BLaER1 treated with 17β-estradiol and CSF1 and Interleukin-3, amounts not matched to agents 10 nM and 100 nM (cell line): ENCODE results near the gene F2RL3.
A peak's percentile ranks its signal among the peaks of the same experiment; 100 is the strongest.

ENCODE experiments used
- H3K27ac ChIP-seq, 11 experiments: shearing (Covaris generic); formaldehyde crosslinking; 2 replicates each; pipeline ENCODE4 v1.8.1; 2022
- H3K27me3 ChIP-seq, 11 experiments: shearing (Covaris generic); formaldehyde crosslinking; 2 replicates each; pipeline ENCODE4 v1.8.1; 2022
- H3K36me3 ChIP-seq, 11 experiments: shearing (Covaris generic); formaldehyde crosslinking; 2 replicates each; pipeline ENCODE4 v1.8.1; 2022
- H3K4me1 ChIP-seq, 10 experiments: shearing (Covaris generic); formaldehyde crosslinking; 2 replicates each; pipeline ENCODE4 v1.8.1; 2022
- H3K4me2 ChIP-seq, 11 experiments: shearing (Covaris generic); formaldehyde crosslinking; 2 replicates each; pipeline ENCODE4 v1.8.1; 2022
- H3K4me3 ChIP-seq, 10 experiments: shearing (Covaris generic); formaldehyde crosslinking; 2 replicates each; pipeline ENCODE4 v1.8.1; 2022
- H3K9ac ChIP-seq, 11 experiments: shearing (Covaris generic); formaldehyde crosslinking; 2 replicates each; pipeline ENCODE4 v1.8.1; 2022
- H3K9me3 ChIP-seq, 11 experiments: shearing (Covaris generic); formaldehyde crosslinking; replicated peaks in 1 of 11; 2 replicates each; pipeline ENCODE4 v1.8.1; 2022
- H4K20me1 ChIP-seq, 11 experiments: shearing (Covaris generic); formaldehyde crosslinking; 2 replicates each; pipeline ENCODE4 v1.8.1; 2022
- Cebpa-rat ChIP-seq, 11 experiments: shearing (Covaris generic); IDR thresholded peaks; 2 replicates each; pipeline ENCODE4 v1.8.1; 2022

Gene F2RL3

GRCh38 chr19:16897856-16898161 lies 9.0 kb downstream of the F2RL3 start:
- Histone ChIP-seq H3K36me3 (peaks cover 0 to 4% (median 0%) of the 10 kb centered on the region in 11 experiments; a peak in 1 of 22 replicates), H3K4me3 (peak overlapping the region; percentile 57 to 77 (median 66)), H3K4me1 (peaks cover 60 to 89% (median 78%) of the 10 kb centered on the region in 10 experiments), H3K9ac (peak overlapping the region; percentile 70 to 82 (median 77)), H4K20me1 (no peaks in the 10 kb centered on the region; a peak in 1 of 22 replicates), H3K27ac (peak overlapping the region; percentile 60 to 82 (median 75); a peak in 21 of 22 replicates), H3K27me3 (no peaks in the 10 kb centered on the region), H3K9me3 (no peaks in the 10 kb centered on the region), H3K4me2 (peak overlapping the region; percentile 86 to 99 (median 96))
- no peak for TF ChIP-seq Cebpa-rat (IDR thresholded peaks at IDR 0.05)

GRCh38 chr19:16898361-16899015 lies 9.7 kb downstream of the F2RL3 start:
- H3K4me1 ChIP-seq, result peaks cover 54 to 82% (median 72%) of the 10 kb centered on the region in 10 experiments
- no peaks in the 10 kb centered on the region for H4K20me1 ChIP-seq
- peaks cover 0 to 11% (median 0%) of the 10 kb centered on the region in 11 experiments; a peak in 3 of 22 replicates for H3K36me3 ChIP-seq
- H3K27me3 ChIP-seq, result no peaks in the 10 kb centered on the region
- peak overlapping the region in 7 of 10 experiments; percentile 64 to 77 (median 68); a peak in 7 of 20 replicates for H3K4me3 ChIP-seq
- peak overlapping the region in 9 of 11 experiments; percentile 0 to 82 (median 77); a peak in 8 of 22 replicates for H3K9ac ChIP-seq
- H3K4me2 ChIP-seq, result peak overlapping the region; percentile 86 to 99 (median 96)
- H3K27ac ChIP-seq, result peak overlapping the region in 6 of 11 experiments; percentile 71 to 82 (median 76); a peak in 10 of 22 replicates
- 0 out of 22 replicates have a peak, but pooled peaks of 1 of the 11 experiments have one; percentile 10 for TF ChIP-seq Cebpa-rat (IDR thresholded peaks at IDR 0.05)
- H3K9me3 ChIP-seq, result no peaks in the 10 kb centered on the region

- Histone ChIP-seq H3K36me3 (peaks cover 0 to 14% (median 0%) of the 10 kb centered on the region in 11 experiments; a peak in 5 of 22 replicates), H3K9me3 (no peaks in the 10 kb centered on the region), H3K4me2 (peak overlapping the region; percentile 70 to 99 (median 96)), H3K27me3 (no peaks in the 10 kb centered on the region), H3K4me3 (no peak overlapping the region), H3K9ac (peak overlapping the region in 8 of 11 experiments; percentile 0 to 82 (median 44); a peak in 10 of 22 replicates), H3K27ac (peak overlapping the region in 8 of 11 experiments; percentile 21 to 82 (median 60); a peak in 15 of 22 replicates), H4K20me1 (no peaks in the 10 kb centered on the region), H3K4me1 (peaks cover 42 to 71% (median 60%) of the 10 kb centered on the region in 10 experiments)
- TF ChIP-seq Cebpa-rat (IDR thresholded peaks at IDR 0.05), result no peak
Observed at GRCh38 chr19:16899566-16900075, 10.8 kb downstream of the F2RL3 start.

- Histone ChIP-seq H3K27ac (peak overlapping the region in 2 of 11 experiments; percentile 10 to 22; a peak in 2 of 22 replicates), H3K4me3 (no peak overlapping the region), H3K9ac (no peak overlapping the region), H3K4me2 (peak overlapping the region in 1 of 11 experiments; percentile 7; a peak in 2 of 22 replicates), H3K9me3 (no peaks in the 10 kb centered on the region), H3K4me1 (peaks cover 26 to 56% (median 46%) of the 10 kb centered on the region in 10 experiments), H3K27me3 (no peaks in the 10 kb centered on the region), H3K36me3 (peaks cover 0 to 14% (median 0%) of the 10 kb centered on the region in 11 experiments; a peak in 5 of 22 replicates), H4K20me1 (no peaks in the 10 kb centered on the region)
- TF ChIP-seq Cebpa-rat (IDR thresholded peaks at IDR 0.05), result no peak
Observed at GRCh38 chr19:16901491-16902175, 12.8 kb downstream of the F2RL3 start.

- Histone ChIP-seq H3K9me3 (no peaks in the 10 kb centered on the region), H4K20me1 (no peaks in the 10 kb centered on the region), H3K27me3 (no peaks in the 10 kb centered on the region), H3K4me3 (no peak overlapping the region), H3K4me2 (no peak overlapping the region; a peak in 1 of 22 replicates), H3K36me3 (peaks cover 0 to 14% (median 0%) of the 10 kb centered on the region in 11 experiments; a peak in 5 of 22 replicates), H3K4me1 (peaks cover 26 to 54% (median 44%) of the 10 kb centered on the region in 10 experiments), H3K9ac (no peak overlapping the region), H3K27ac (no peak overlapping the region)
- TF ChIP-seq Cebpa-rat (IDR thresholded peaks at IDR 0.05), result no peak
Observed at GRCh38 chr19:16902545-16902944, 13.7 kb downstream of the F2RL3 start.

- Histone ChIP-seq H4K20me1 (no peaks in the 10 kb centered on the region), H3K4me1 (peaks cover 19 to 46% (median 36%) of the 10 kb centered on the region in 10 experiments), H3K4me2 (no peak overlapping the region), H3K27me3 (no peaks in the 10 kb centered on the region), H3K27ac (no peak overlapping the region), H3K9ac (no peak overlapping the region), H3K9me3 (no peaks in the 10 kb centered on the region), H3K36me3 (peaks cover 0 to 14% (median 0%) of the 10 kb centered on the region in 11 experiments; a peak in 5 of 22 replicates), H3K4me3 (no peak overlapping the region)
- no peak for TF ChIP-seq Cebpa-rat (IDR thresholded peaks at IDR 0.05)
Observed at GRCh38 chr19:16903347-16903746, 14.5 kb downstream of the F2RL3 start.

GRCh38 chr19:16904599-16904998 lies 15.8 kb downstream of the F2RL3 start:
- H4K20me1 ChIP-seq, result no peaks in the 10 kb centered on the region
- no peaks in the 10 kb centered on the region for H3K27me3 ChIP-seq

GRCh38 chr19:16908759-16909158 lies 20.0 kb downstream of the F2RL3 start:
- peaks cover 0 to 7% (median 5%) of the 10 kb centered on the region in 10 experiments; a peak in 12 of 20 replicates for H3K4me1 ChIP-seq
- TF ChIP-seq Cebpa-rat (IDR thresholded peaks at IDR 0.05), result no peak
- no peak overlapping the region for H3K4me2 ChIP-seq
- no peaks in the 10 kb centered on the region for H3K27me3 ChIP-seq
- H3K4me3 ChIP-seq, result no peak overlapping the region
- no peak overlapping the region for H3K9ac ChIP-seq
- H4K20me1 ChIP-seq, result no peaks in the 10 kb centered on the region
- H3K27ac ChIP-seq, result no peak overlapping the region
- H3K9me3 ChIP-seq, result peaks cover 29 to 36% (median 34%) of the 10 kb centered on the region in 11 experiments
- peaks cover 0 to 32% (median 18%) of the 10 kb centered on the region in 11 experiments; a peak in 18 of 22 replicates for H3K36me3 ChIP-seq

More at GRCh38 chr19:16904599-16904998, 15.8 kb downstream of the F2RL3 start:
- no peak overlapping the region for H3K4me2 ChIP-seq
- peaks cover 0 to 14% (median 0%) of the 10 kb centered on the region in 11 experiments; a peak in 5 of 22 replicates for H3K36me3 ChIP-seq
- no peak overlapping the region for H3K27ac ChIP-seq
- H3K4me3 ChIP-seq, result no peak overlapping the region
- no peak for TF ChIP-seq Cebpa-rat (IDR thresholded peaks at IDR 0.05)
- H3K4me1 ChIP-seq, result peaks cover 6 to 34% (median 23%) of the 10 kb centered on the region in 10 experiments
- no peaks in the 10 kb centered on the region for H3K9me3 ChIP-seq
- H3K9ac ChIP-seq, result no peak overlapping the region
